Aorta (tissue), 5 donors: ENCODE results near the gene FCGBP. TPM values are rescaled to one million over a fixed set of nuclear protein-coding genes. Genes with fewer than 3 reads are reported as not detected.
"Not testable (repeated sequence)": the region's sequence is repeated elsewhere in the genome, so short reads cannot be mapped to it uniquely, and the experiment has no call there.

Source experiments
- ATAC-seq: fragments of 200-7000 bp; cut with Tn5 transposase; one replicate; pipeline ENCODE4 v1.9.1; 2022; ENCODE audit warnings: moderate library complexity; ENCODE audit not compliant: low FRiP score
- DNase-seq, 2 donors: peaks; one replicate each; pipeline ENCODE4 v3.0.0-alpha.2; 2020
- H3K27ac ChIP-seq, 2 donors: one replicate each; pipeline ENCODE4 v1.5.1; 2013; ENCODE audit warnings: low read length in 2 of 2, mild to moderate bottlenecking in 2 of 2, moderate library complexity in 2 of 2, control low read depth in 1 of 2, inconsistent platforms in 1 of 2, low read depth in 1 of 2
- H3K27me3 ChIP-seq, 2 donors: one replicate each; pipeline ENCODE4 v1.6.1; 2013; ENCODE audit warnings: control low read depth in 1 of 2, low read length in 1 of 2, mild to moderate bottlenecking in 1 of 2, moderate library complexity in 1 of 2; ENCODE audit not compliant: insufficient read depth in 2 of 2, control insufficient read depth in 1 of 2
- H3K36me3 ChIP-seq, 2 donors: one replicate each; pipeline ENCODE4 v1.6.1; 2013; ENCODE audit warnings: control low read depth in 1 of 2, low read length in 1 of 2, mild to moderate bottlenecking in 1 of 2; ENCODE audit not compliant: insufficient read depth in 2 of 2, control insufficient read depth in 1 of 2
- H3K4me1 ChIP-seq, 2 donors: one replicate each; pipeline ENCODE4 v1.6.1; 2013; ENCODE audit warnings: low read length in 2 of 2, control low read depth in 1 of 2, mild to moderate bottlenecking in 1 of 2, moderate library complexity in 1 of 2; ENCODE audit not compliant: insufficient read depth in 2 of 2, control insufficient read depth in 1 of 2
- H3K4me3 ChIP-seq, 2 donors: one replicate each; pipeline ENCODE4 v1.5.1; 2013; ENCODE audit warnings: low read length in 2 of 2, control low read depth in 1 of 2, mild to moderate bottlenecking in 1 of 2
- H3K9me3 ChIP-seq: one replicate; pipeline ENCODE4 v1.6.1; 2013; ENCODE audit warnings: mild to moderate bottlenecking, low read length; ENCODE audit not compliant: control insufficient read depth
- WGBS, 2 donors: extraction: QIAGEN DNeasy Blood & Tissue Kit; methylation state at CpG; one replicate each; pipeline ENCODE4 v1.1.7; 2013; 5-methylcytosine and 5-hydroxymethylcytosine counted together
- intact Hi-C, 2 donors: fragments of 100-400 bp; cut with DNase I; formaldehyde crosslinking; loops; one replicate each; pipeline versions ENCODE4 v1.14.2 to v1.15.0; 2022
- polyA plus RNA-seq, 2 donors: library from polyadenylated mRNA; stranded (reverse); fragments of 200-250 nt; gene quantifications; one replicate each; pipeline ENCODE4 v1.2.3, GENCODE V29; 2013
- total RNA-seq, 2 donors: library from RNA; stranded (reverse); fragmentation: NEBNext Ultra II Directional; extraction: Animal tissue kit (Norgen Biotek cat#: 25700); gene quantifications; one replicate each; pipeline ENCODE4 v1.2.1, GENCODE V29; 2021
- donor health status: healthy with polysubstance abuse.
- donor health status: Bipolar disorder and iron deficiency.
- donor health status: DM: no; HTN: no; CAD: no.
- donor health status: DM: no; HTN: no; CAD: no.
- donor health status: DM: yes; HTN: yes; CAD: no.

FCGBP gene
- total and polyA plus RNA-seq, 4 donors, result 1.4 to 790 (median 43.8) TPM

- Histone ChIP-seq H3K9me3 (no peaks in the 10 kb centered on the region), H3K4me1 (no peaks in the 10 kb centered on the region), H3K4me3 (no peak overlapping the region), H3K36me3 (no peaks in the 10 kb centered on the region), H3K27ac (no peak overlapping the region), H3K27me3 (no peaks in the 10 kb centered on the region)
- 85 to 88% methylated on average over 8 of the region's 8 CpGs for WGBS, 2 donors
- no peak for DNase-seq
- intact Hi-C loops, result no loop called here
- no peak for ATAC-seq
These were observed 28.2 kb downstream of the FCGBP start for GRCh38 chr19:39906283-39906682.

- not testable (repeated sequence) for ATAC-seq
These were observed 30.8 kb downstream of the FCGBP start for GRCh38 chr19:39903486-39904091.

GRCh38 chr19:39902326-39902725 lies 32.1 kb downstream of the FCGBP start:
- H3K27ac ChIP-seq, H3K4me3 ChIP-seq, H3K4me1 ChIP-seq, H3K27me3 ChIP-seq, ATAC-seq, intact Hi-C loops, H3K9me3 ChIP-seq, H3K36me3 ChIP-seq: not testable (repeated sequence)
- DNase-seq, result peak in 1 of 2 donors; percentile 48
- 81 to 90% methylated on average over 10 to 11 of the region's 15 CpGs for WGBS, 2 donors

More at GRCh38 chr19:39903486-39904091, 30.8 kb downstream of the FCGBP start:
- intact Hi-C loops, H3K36me3 ChIP-seq, H3K27me3 ChIP-seq, H3K4me1 ChIP-seq, H3K9me3 ChIP-seq, H3K27ac ChIP-seq, DNase-seq, H3K4me3 ChIP-seq: not testable (repeated sequence)
- 15 to 34% methylated on average over 3 to 4 of the region's 8 CpGs for WGBS, 2 donors

GRCh38 chr19:39901681-39902080 lies 32.8 kb downstream of the FCGBP start:
- 89 to 92% methylated on average over 3 to 4 of the region's 7 CpGs for WGBS, 2 donors

GRCh38 chr19:39898858-39899257 lies 35.6 kb downstream of the FCGBP start:
- H3K4me3 ChIP-seq, H3K27ac ChIP-seq, H3K4me1 ChIP-seq, intact Hi-C loops, H3K9me3 ChIP-seq, ATAC-seq, H3K36me3 ChIP-seq, H3K27me3 ChIP-seq: not testable (repeated sequence)
- 48 to 68% methylated on average over 4 of the region's 6 CpGs for WGBS, 2 donors
- DNase-seq, result peak in 1 of 2 donors; percentile 22

More at GRCh38 chr19:39901681-39902080, 32.8 kb downstream of the FCGBP start:
- H3K4me3 ChIP-seq, intact Hi-C loops, ATAC-seq, H3K4me1 ChIP-seq, H3K27ac ChIP-seq, H3K36me3 ChIP-seq, H3K9me3 ChIP-seq, H3K27me3 ChIP-seq: not testable (repeated sequence)
- DNase-seq, result peak in 1 of 2 donors; percentile 71

GRCh38 chr19:39897511-39898245 lies 36.8 kb downstream of the FCGBP start:
- ATAC-seq, H3K36me3 ChIP-seq, H3K4me1 ChIP-seq, H3K9me3 ChIP-seq, H3K27me3 ChIP-seq, H3K4me3 ChIP-seq, intact Hi-C loops, H3K27ac ChIP-seq: not testable (repeated sequence)
- WGBS, 2 donors, result 8 to 12% methylated on average over 13 of the region's 13 CpGs
- peak in 1 of 2 donors; percentile 25 for DNase-seq

GRCh38 chr19:39895096-39895495 lies 39.3 kb downstream of the FCGBP start:
- WGBS, 2 donors, result 89 to 90% methylated on average over 11 of the region's 11 CpGs

GRCh38 chr19:39894236-39894606 lies 40.2 kb downstream of the FCGBP start:
- H3K4me3 ChIP-seq, ATAC-seq, H3K4me1 ChIP-seq, intact Hi-C loops, H3K36me3 ChIP-seq, H3K27ac ChIP-seq, H3K27me3 ChIP-seq, H3K9me3 ChIP-seq: not testable (repeated sequence)
- peak in 1 of 2 donors; percentile 2 for DNase-seq
- 86 to 89% methylated on average over 11 to 12 of the region's 16 CpGs for WGBS, 2 donors

More at GRCh38 chr19:39895096-39895495, 39.3 kb downstream of the FCGBP start:
- H3K36me3 ChIP-seq, H3K4me1 ChIP-seq, H3K9me3 ChIP-seq, DNase-seq, intact Hi-C loops, H3K27me3 ChIP-seq, ATAC-seq, H3K4me3 ChIP-seq, H3K27ac ChIP-seq: not testable (repeated sequence)
